HEK293 (cell line): Measurements from ENCODE around the gene RIC3.

Experiments used
- CTCF ChIA-PET: fragments of 350-600 bp; formaldehyde crosslinking; extraction: SDS; loops from one replicate; lab custom pipeline; 2021; ENCODE audit warnings: antibody characterized with exemption; lab: Yijun Ruan, JAX
- POLR2A ChIA-PET: fragments of 300-600 bp; formaldehyde crosslinking; extraction: SDS; loops from one replicate; lab custom pipeline; 2020; ENCODE audit warnings: antibody characterized with exemption, inconsistent platforms; lab: Yijun Ruan, JAX
- H3K27ac ChIP-seq: fragments of 200-500 bp; sonication (Bioruptor generic); 2 replicates; pipeline ENCODE4 v1.5.1; 2014; ENCODE audit warnings: low read depth, low read length, control low read depth, inconsistent platforms; ENCODE audit errors: extremely low read depth
- H3K36me3 ChIP-seq, 2 experiments: fragments of 200-500 bp in 1 of 2; sonication (Bioruptor generic) in 1 of 2; 1 replicate in 1 of 2; 2 replicates in 1 of 2; pipeline ENCODE4 v1.5.1; 2014 to 2017; ENCODE audit warnings: inconsistent platforms in 2 of 2, low read length in 2 of 2; ENCODE audit not compliant: control insufficient read depth in 2 of 2, insufficient read depth in 1 of 2
- H3K4me1 ChIP-seq: fragments of 200-500 bp; sonication (Bioruptor generic); 2 replicates; pipeline ENCODE4 v1.5.1; 2014; ENCODE audit warnings: mild to moderate bottlenecking, low read length, inconsistent platforms; ENCODE audit not compliant: control insufficient read depth, insufficient read depth
- H3K4me3 ChIP-seq: 2 replicates; pipeline ENCODE4 v1.5.1; 2011; ENCODE audit warnings: low read depth, mild to moderate bottlenecking, control low read depth, low read length, moderate library complexity
- H3K9me3 ChIP-seq: fragments of 200-500 bp; sonication (Bioruptor generic); 2 replicates; pipeline ENCODE4 v1.5.1; 2014; ENCODE audit warnings: low read depth, low read length, inconsistent platforms; ENCODE audit not compliant: control insufficient read depth, insufficient read depth
- EGR2 ChIP-seq: fragments of 450-650 bp; formaldehyde crosslinking; IDR thresholded peaks from 2 replicates; pipeline ENCODE4 v1.5.1; 2016; ENCODE audit warnings: low read depth, missing biosample characterization, missing genetic modification characterization
- KLF8 ChIP-seq: fragments of 450-650 bp; formaldehyde crosslinking; IDR thresholded peaks from 2 replicates; pipeline ENCODE4 v1.5.1; 2016; ENCODE audit warnings: missing biosample characterization, missing genetic modification characterization
- OVOL3 ChIP-seq: fragments of 450-650 bp; formaldehyde crosslinking; IDR thresholded peaks from 2 replicates; pipeline ENCODE4 v1.5.1; 2016; ENCODE audit warnings: missing biosample characterization, missing genetic modification characterization
- SP2 ChIP-seq: fragments of 450-650 bp; formaldehyde crosslinking; IDR thresholded peaks from 2 replicates; pipeline ENCODE4 v1.5.1; 2016; ENCODE audit warnings: missing biosample characterization, missing genetic modification characterization
- SP3 ChIP-seq: fragments of 450-650 bp; formaldehyde crosslinking; IDR thresholded peaks from 2 replicates; pipeline ENCODE4 v1.5.1; 2016; ENCODE audit warnings: missing biosample characterization, missing genetic modification characterization
- WT1 ChIP-seq: fragments of 450-650 bp; formaldehyde crosslinking; IDR thresholded peaks from 2 replicates; pipeline ENCODE4 v1.5.1; 2016; ENCODE audit warnings: missing biosample characterization, missing genetic modification characterization
- ZBTB20 ChIP-seq: fragments of 450-650 bp; formaldehyde crosslinking; IDR thresholded peaks from 2 replicates; pipeline ENCODE4 v1.5.1; 2016; ENCODE audit warnings: missing biosample characterization, missing genetic modification characterization
- ZFHX2 ChIP-seq: fragments of 450-650 bp; formaldehyde crosslinking; conservative IDR thresholded peaks from 2 replicates; pipeline ENCODE4 v1.5.1; 2016; ENCODE audit warnings: missing biosample characterization, missing genetic modification characterization
- ZNF114 ChIP-seq: fragments of 450-650 bp; formaldehyde crosslinking; IDR thresholded peaks from 2 replicates; pipeline ENCODE4 v1.5.0; 2017; ENCODE audit warnings: missing biosample characterization, missing genetic modification characterization
- ZNF132 ChIP-seq: fragments of 450-650 bp; formaldehyde crosslinking; IDR thresholded peaks from 2 replicates; pipeline ENCODE4 v1.5.1; 2017; ENCODE audit warnings: missing biosample characterization, missing genetic modification characterization, borderline replicate concordance
- ZNF16 ChIP-seq: fragments of 450-650 bp; formaldehyde crosslinking; IDR thresholded peaks from 2 replicates; pipeline ENCODE4 v1.5.1; 2016; ENCODE audit warnings: low read depth, missing biosample characterization, missing genetic modification characterization
- ZNF341 ChIP-seq: fragments of 450-650 bp; formaldehyde crosslinking; IDR thresholded peaks from 2 replicates; pipeline ENCODE4; 2016; ENCODE audit warnings: low read depth, missing biosample characterization, missing genetic modification characterization
- ZNF473 ChIP-seq: fragments of 450-650 bp; formaldehyde crosslinking; IDR thresholded peaks from 2 replicates; pipeline ENCODE4 v1.5.1; 2017; ENCODE audit warnings: missing biosample characterization, missing genetic modification characterization
- ZNF501 ChIP-seq: fragments of 450-650 bp; formaldehyde crosslinking; IDR thresholded peaks from 2 replicates; pipeline ENCODE4 v1.5.1; 2016; ENCODE audit warnings: missing biosample characterization, missing genetic modification characterization
- ZNF837 ChIP-seq: fragments of 450-650 bp; formaldehyde crosslinking; IDR thresholded peaks from 2 replicates; pipeline ENCODE4 v1.5.1; 2016; ENCODE audit warnings: missing biosample characterization, missing genetic modification characterization
- ZXDB ChIP-seq: fragments of 450-650 bp; formaldehyde crosslinking; IDR thresholded peaks from 2 replicates; pipeline ENCODE4 v1.5.1; 2016; ENCODE audit warnings: missing biosample characterization, missing genetic modification characterization
- TF ChIP-seq, protein P1 (sequence below): fragments of 450-650 bp; formaldehyde crosslinking; IDR thresholded peaks from 2 replicates; pipeline ENCODE4 v1.5.1; 2016; ENCODE audit warnings: missing biosample characterization, missing genetic modification characterization
- TF ChIP-seq, protein P2 (sequence below): fragments of 450-650 bp; IDR thresholded peaks from 2 replicates; pipeline ENCODE4 v1.5.1; 2018; ENCODE audit warnings: missing biosample characterization, mild to moderate bottlenecking, missing genetic modification characterization
- TF ChIP-seq, protein P3 (sequence below): fragments of 450-650 bp; formaldehyde crosslinking; optimal IDR thresholded peaks from 2 replicates; pipeline ENCODE3; 2016; ENCODE audit warnings: missing biosample characterization, mild to moderate bottlenecking, missing genetic modification characterization
- TF ChIP-seq, protein P4 (sequence below): fragments of 450-650 bp; formaldehyde crosslinking; IDR thresholded peaks from 2 replicates; pipeline ENCODE4 v1.5.1; 2016; ENCODE audit warnings: missing biosample characterization, missing genetic modification characterization
- TF ChIP-seq, protein P5 (sequence below): fragments of 450-650 bp; formaldehyde crosslinking; IDR thresholded peaks from 2 replicates; pipeline ENCODE4 v1.5.1; 2016; ENCODE audit warnings: missing biosample characterization, missing genetic modification characterization
- TF ChIP-seq, protein P6 (sequence below): fragments of 450-650 bp; formaldehyde crosslinking; IDR thresholded peaks from 2 replicates; pipeline ENCODE4 v1.5.1; 2017; ENCODE audit warnings: missing biosample characterization, missing genetic modification characterization

The RIC3 gene

DNA sequence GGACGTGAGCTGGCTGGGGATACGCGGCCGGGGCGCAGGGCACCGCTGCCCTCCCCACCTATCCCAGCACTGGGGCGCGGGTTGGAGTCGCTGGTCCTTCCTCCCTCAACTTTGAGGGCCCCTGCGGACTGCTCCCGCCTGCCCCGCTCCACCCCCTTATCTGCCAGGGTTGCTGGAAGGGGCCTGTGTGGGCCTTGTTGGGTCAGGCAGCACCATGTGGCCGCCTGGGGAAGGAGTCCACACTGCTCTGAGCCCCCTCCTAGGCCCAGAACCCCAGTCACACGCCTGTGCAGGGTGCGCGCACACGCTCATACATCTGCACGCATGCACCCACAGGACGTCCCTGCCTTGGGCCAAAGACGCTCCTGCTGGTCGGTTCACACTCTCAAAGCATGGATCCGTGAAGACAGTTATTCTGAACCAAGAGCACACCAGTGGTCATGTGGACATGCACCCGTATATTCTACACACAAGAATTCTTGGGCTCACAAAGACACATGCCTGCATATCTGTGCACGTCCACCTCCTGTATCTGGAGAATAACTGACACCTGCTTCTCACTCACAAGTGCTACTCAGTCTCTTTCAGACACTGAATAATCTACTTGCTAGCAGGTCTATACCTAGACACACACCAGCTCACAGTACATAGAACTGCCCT, 87.1 kb downstream of the RIC3 start (continued):
- TF ChIP-seq, protein P1, sequence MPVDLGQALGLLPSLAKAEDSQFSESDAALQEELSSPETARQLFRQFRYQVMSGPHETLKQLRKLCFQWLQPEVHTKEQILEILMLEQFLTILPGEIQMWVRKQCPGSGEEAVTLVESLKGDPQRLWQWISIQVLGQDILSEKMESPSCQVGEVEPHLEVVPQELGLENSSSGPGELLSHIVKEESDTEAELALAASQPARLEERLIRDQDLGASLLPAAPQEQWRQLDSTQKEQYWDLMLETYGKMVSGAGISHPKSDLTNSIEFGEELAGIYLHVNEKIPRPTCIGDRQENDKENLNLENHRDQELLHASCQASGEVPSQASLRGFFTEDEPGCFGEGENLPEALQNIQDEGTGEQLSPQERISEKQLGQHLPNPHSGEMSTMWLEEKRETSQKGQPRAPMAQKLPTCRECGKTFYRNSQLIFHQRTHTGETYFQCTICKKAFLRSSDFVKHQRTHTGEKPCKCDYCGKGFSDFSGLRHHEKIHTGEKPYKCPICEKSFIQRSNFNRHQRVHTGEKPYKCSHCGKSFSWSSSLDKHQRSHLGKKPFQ (tag by site-specific recombination), result peak; percentile 47; the same call in 1 of the 2 replicates
- TF ChIP-seq ZBTB20 (tag by site-specific recombination) (peak; percentile 95), ZNF16 (no peak), OVOL3 (tag by site-specific recombination) (no peak), ZNF114 (tag by site-specific recombination) (no peak), ZNF132 (tag by site-specific recombination) (no peak), ZNF341 (tag by site-specific recombination) (no peak)

DNA sequence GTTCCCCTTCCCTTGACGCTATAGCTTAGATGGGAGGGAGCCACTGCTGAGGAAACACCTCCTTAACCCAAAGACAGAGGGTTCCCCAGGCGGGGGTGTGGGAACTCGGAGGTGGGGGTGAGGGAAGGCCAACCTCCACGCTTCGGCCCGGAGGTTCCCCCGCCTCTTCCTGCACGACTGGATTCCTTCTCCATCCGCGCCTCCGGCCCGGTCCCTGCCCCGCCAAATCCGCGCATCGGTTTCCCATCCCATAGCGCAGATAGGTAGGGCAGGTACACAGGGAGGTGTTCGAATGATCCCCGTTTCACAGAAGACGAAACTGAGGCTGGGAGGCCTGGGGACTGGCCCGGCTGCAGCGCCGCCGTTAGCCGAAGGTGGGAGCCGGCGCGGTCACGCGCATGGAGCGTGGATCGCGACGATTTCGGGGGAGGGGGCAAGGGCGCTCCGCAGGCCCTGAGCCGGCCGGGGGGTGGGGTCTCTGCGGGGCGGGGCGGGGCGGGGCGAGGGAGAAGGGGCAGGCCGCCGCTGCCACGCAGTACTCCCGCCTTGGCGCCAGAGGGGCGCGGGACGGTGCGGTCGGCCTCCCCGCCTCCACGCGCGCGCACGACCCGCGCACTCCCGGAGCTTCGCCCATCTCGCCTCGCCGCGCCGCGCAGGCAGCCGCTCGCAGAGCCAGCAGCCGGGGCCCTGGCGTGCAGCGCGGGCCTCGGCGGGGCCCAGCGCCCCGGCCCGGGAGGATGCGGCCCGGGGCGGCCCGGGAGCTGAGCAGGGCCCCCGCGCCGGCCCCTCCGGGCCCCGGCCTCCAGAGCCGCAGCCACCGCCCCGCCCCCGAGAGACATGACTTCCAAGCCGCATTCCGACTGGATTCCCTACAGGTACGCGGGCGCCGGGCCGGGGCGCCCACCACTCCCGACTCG, 87.9 kb downstream of the RIC3 start, which contains the start of gene TUB:
TSS of gene TUB (plus strand) at position 538 of the 917 bp plus-strand sequence. CDS start at position 838, 300 bp downstream.
- CTCF ChIA-PET, result interaction anchor here (0.7 to 2.8 kb wide), 8 partner anchors 10 to 95 kb away, joined by 3 to 18 read pairs (median 5); no protein-coding TSS in a partner anchor
- POLR2A ChIA-PET, result interaction anchor here (0.5 to 1.1 kb wide), 4 partner anchors 11 to 796 kb away, joined by 3 to 4 read pairs (median 3); no protein-coding TSS in a partner anchor
- Histone ChIP-seq H3K9me3 (no peaks in the 10 kb centered on the region), H3K27ac (peak within 1 kb of the TSS; percentile 42; the same call in 1 of the 2 replicates), H3K4me3 (peak within 1 kb of the TSS; percentile 59), H3K36me3 (peaks cover 0 to 4% of the 10 kb centered on the region in 2 experiments; a peak in 1 of 3 replicates), H3K4me1 (peaks cover 6% of the 10 kb centered on the region; the same call in 1 of the 2 replicates)
- TF ChIP-seq ZNF837 (no peak), ZNF473 (tag by site-specific recombination) (no peak), ZXDB (peak; percentile 33; the same call in 1 of the 2 replicates), SP2 (tag by site-specific recombination) (peak; percentile 51; the same call in 1 of the 2 replicates), SP3 (tag by site-specific recombination) (peak; percentile 71), WT1 (tag by site-specific recombination) (no peak), KLF8 (tag by site-specific recombination) (0 out of 2 replicates have a peak, but pooled peaks have one; percentile 29), ZNF501 (0 out of 2 replicates have a peak, but pooled peaks have one; percentile 54), ZBTB20 (tag by site-specific recombination) (peak; percentile 46; the same call in 1 of the 2 replicates), ZFHX2 (tag by site-specific recombination) (peak; percentile 77), EGR2 (tag by site-specific recombination) (0 out of 2 replicates have a peak, but pooled peaks have one; percentile 38)
- TF ChIP-seq, protein P2, sequence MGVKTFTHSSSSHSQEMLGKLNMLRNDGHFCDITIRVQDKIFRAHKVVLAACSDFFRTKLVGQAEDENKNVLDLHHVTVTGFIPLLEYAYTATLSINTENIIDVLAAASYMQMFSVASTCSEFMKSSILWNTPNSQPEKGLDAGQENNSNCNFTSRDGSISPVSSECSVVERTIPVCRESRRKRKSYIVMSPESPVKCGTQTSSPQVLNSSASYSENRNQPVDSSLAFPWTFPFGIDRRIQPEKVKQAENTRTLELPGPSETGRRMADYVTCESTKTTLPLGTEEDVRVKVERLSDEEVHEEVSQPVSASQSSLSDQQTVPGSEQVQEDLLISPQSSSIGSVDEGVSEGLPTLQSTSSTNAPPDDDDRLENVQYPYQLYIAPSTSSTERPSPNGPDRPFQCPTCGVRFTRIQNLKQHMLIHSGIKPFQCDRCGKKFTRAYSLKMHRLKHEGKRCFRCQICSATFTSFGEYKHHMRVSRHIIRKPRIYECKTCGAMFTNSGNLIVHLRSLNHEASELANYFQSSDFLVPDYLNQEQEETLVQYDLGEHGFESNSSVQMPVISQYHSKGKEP, result no peak
- TF ChIP-seq, protein P3, sequence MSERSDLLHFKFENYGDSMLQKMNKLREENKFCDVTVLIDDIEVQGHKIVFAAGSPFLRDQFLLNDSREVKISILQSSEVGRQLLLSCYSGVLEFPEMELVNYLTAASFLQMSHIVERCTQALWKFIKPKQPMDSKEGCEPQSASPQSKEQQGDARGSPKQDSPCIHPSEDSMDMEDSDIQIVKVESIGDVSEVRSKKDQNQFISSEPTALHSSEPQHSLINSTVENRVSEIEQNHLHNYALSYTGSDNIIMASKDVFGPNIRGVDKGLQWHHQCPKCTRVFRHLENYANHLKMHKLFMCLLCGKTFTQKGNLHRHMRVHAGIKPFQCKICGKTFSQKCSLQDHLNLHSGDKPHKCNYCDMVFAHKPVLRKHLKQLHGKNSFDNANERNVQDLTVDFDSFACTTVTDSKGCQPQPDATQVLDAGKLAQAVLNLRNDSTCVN (tag by site-specific recombination), result peak; percentile 52
- TF ChIP-seq, protein P4, sequence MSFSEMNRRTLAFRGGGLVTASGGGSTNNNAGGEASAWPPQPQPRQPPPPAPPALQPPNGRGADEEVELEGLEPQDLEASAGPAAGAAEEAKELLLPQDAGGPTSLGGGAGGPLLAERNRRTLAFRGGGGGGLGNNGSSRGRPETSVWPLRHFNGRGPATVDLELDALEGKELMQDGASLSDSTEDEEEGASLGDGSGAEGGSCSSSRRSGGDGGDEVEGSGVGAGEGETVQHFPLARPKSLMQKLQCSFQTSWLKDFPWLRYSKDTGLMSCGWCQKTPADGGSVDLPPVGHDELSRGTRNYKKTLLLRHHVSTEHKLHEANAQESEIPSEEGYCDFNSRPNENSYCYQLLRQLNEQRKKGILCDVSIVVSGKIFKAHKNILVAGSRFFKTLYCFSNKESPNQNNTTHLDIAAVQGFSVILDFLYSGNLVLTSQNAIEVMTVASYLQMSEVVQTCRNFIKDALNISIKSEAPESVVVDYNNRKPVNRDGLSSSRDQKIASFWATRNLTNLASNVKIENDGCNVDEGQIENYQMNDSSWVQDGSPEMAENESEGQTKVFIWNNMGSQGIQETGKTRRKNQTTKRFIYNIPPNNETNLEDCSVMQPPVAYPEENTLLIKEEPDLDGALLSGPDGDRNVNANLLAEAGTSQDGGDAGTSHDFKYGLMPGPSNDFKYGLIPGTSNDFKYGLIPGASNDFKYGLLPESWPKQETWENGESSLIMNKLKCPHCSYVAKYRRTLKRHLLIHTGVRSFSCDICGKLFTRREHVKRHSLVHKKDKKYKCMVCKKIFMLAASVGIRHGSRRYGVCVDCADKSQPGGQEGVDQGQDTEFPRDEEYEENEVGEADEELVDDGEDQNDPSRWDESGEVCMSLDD (tag by site-specific recombination), result peak; percentile 35; the same call in 1 of the 2 replicates
- TF ChIP-seq, protein P5, sequence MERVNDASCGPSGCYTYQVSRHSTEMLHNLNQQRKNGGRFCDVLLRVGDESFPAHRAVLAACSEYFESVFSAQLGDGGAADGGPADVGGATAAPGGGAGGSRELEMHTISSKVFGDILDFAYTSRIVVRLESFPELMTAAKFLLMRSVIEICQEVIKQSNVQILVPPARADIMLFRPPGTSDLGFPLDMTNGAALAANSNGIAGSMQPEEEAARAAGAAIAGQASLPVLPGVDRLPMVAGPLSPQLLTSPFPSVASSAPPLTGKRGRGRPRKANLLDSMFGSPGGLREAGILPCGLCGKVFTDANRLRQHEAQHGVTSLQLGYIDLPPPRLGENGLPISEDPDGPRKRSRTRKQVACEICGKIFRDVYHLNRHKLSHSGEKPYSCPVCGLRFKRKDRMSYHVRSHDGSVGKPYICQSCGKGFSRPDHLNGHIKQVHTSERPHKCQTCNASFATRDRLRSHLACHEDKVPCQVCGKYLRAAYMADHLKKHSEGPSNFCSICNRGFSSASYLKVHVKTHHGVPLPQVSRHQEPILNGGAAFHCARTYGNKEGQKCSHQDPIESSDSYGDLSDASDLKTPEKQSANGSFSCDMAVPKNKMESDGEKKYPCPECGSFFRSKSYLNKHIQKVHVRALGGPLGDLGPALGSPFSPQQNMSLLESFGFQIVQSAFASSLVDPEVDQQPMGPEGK (tag by site-specific recombination), result peak; percentile 47; the same call in 1 of the 2 replicates
- TF ChIP-seq, protein P6, sequence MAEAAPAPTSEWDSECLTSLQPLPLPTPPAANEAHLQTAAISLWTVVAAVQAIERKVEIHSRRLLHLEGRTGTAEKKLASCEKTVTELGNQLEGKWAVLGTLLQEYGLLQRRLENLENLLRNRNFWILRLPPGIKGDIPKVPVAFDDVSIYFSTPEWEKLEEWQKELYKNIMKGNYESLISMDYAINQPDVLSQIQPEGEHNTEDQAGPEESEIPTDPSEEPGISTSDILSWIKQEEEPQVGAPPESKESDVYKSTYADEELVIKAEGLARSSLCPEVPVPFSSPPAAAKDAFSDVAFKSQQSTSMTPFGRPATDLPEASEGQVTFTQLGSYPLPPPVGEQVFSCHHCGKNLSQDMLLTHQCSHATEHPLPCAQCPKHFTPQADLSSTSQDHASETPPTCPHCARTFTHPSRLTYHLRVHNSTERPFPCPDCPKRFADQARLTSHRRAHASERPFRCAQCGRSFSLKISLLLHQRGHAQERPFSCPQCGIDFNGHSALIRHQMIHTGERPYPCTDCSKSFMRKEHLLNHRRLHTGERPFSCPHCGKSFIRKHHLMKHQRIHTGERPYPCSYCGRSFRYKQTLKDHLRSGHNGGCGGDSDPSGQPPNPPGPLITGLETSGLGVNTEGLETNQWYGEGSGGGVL, result peak; percentile 58
